ENCODE data around the gene DYNAP. TPM values are rescaled to one million over a fixed set of nuclear protein-coding genes. Genes with fewer than 3 reads are reported as not detected.

Gene DYNAP
- total and polyA plus RNA-seq, 2 experiments from 2014 or later, result 0.13 to 0.28 TPM

GRCh38 chr18:54580202-54580729 lies 10.8 kb upstream of the DYNAP start (continued):
- TF ChIP-seq ZNF462 (CRISPR knock-in tag; IDR thresholded peaks at IDR 0.05) (no peak), STAT1 (IDR thresholded peaks at IDR 0.05; ENCODE audit: unreplicated experiment) (no peak), ZNF331 (CRISPR knock-in tag; IDR thresholded peaks at IDR 0.05; ENCODE audit: low read depth) (no peak), EZH2 (IDR thresholded peaks at IDR 0.05; ENCODE audit: low read depth, unreplicated experiment) (no peak)

- Mint-ChIP-seq H3K27me3 (ENCODE audit: insufficient read depth, low read depth, poor library complexity) (peaks cover 2% of the 10 kb centered on the region), H3K27ac (no peak overlapping the region), H3K4me1 (peaks cover 4% of the 10 kb centered on the region; the same call in 2 of the 3 replicates), H3K4me3 (no peak overlapping the region), H3K36me3 (ENCODE audit: low read depth) (no peaks in the 10 kb centered on the region), H3K9me3 (no peaks in the 10 kb centered on the region)
- no peaks in the 10 kb centered on the region for H3K79me2 ChIP-seq (replicated peaks; ENCODE audit: insufficient read depth)
- no peak overlapping the region for H2AFZ ChIP-seq
- DNase-seq (ENCODE audit: low spot score) (no peak), ATAC-seq (no peak)
- no peak overlapping the region for H3K4me3 ChIP-seq
- H3K4me2 ChIP-seq, result no peak overlapping the region
- H3K9me2 ChIP-seq (ENCODE audit: insufficient read depth), result no peaks in the 10 kb centered on the region
- no peaks in the 10 kb centered on the region for H4K20me1 ChIP-seq (replicated peaks; ENCODE audit: insufficient read depth)
- H3K27me3 ChIP-seq (ENCODE audit: insufficient read depth), result no peaks in the 10 kb centered on the region
- H3K27ac ChIP-seq (ENCODE audit: low read depth), result no peak overlapping the region
- H3K4me1 ChIP-seq (ENCODE audit: insufficient read depth), result no peaks in the 10 kb centered on the region
- H3K36me3 ChIP-seq (ENCODE audit: insufficient read depth), result no peaks in the 10 kb centered on the region
- no peaks in the 10 kb centered on the region for H3F3A ChIP-seq (replicated peaks; ENCODE audit: low read depth)
- TF ChIP-seq EZH2 (IDR thresholded peaks at IDR 0.05; ENCODE audit: low read depth, unreplicated experiment), result no peak
- no peak for TF ChIP-seq ZNF331 (CRISPR knock-in tag; IDR thresholded peaks at IDR 0.05; ENCODE audit: low read depth)
- TF ChIP-seq POLR2AphosphoS5 (IDR thresholded peaks at IDR 0.05; ENCODE audit: low read depth), result no peak
- no peak for TF ChIP-seq NANOG (IDR thresholded peaks at IDR 0.05; ENCODE audit: borderline replicate concordance)
- no peak for TF ChIP-seq CREB1 (CRISPR knock-in tag; IDR thresholded peaks at IDR 0.05; ENCODE audit: low read depth)
- no peak for TF ChIP-seq EZH2phosphoT487 (IDR thresholded peaks at IDR 0.05; ENCODE audit: unreplicated experiment)
- no peak for TF ChIP-seq ETS1 (IDR thresholded peaks at IDR 0.05)
- no peak for TF ChIP-seq JUNB (IDR thresholded peaks at IDR 0.05; ENCODE audit: unreplicated experiment)
- TF ChIP-seq REST (IDR thresholded peaks at IDR 0.05; ENCODE audit: unreplicated experiment), result no peak
Measured at GRCh38 chr18:54584065-54584464, 7.0 kb upstream of the DYNAP start.

Measured in GM23338 (cell line).